MM.1S (cell line): ENCODE results near the gene PTPN2.

Source experiments
- DNase-seq: peaks from one replicate; pipeline ENCODE4 v3.0.0-alpha.2; 2015
- H2AFZ ChIP-seq: fragments of 300-600 bp; sonication (generic); 2 replicates; pipeline ENCODE4 v1.6.0; 2016; ENCODE audit warnings: antibody characterized with exemption, low read length
- H3F3A ChIP-seq: fragments of 300-600 bp; sonication (generic); 2 replicates; pipeline ENCODE4 v1.6.1; 2016; ENCODE audit warnings: mild to moderate bottlenecking, antibody characterized with exemption, low read length, moderate library complexity, mixed read lengths; ENCODE audit not compliant: insufficient read depth
- H3K27ac ChIP-seq: fragments of 300-600 bp; sonication (generic); 2 replicates; pipeline ENCODE4 v1.5.1; 2016; ENCODE audit warnings: mild to moderate bottlenecking, low read length
- H3K27me3 ChIP-seq: fragments of 300-600 bp; sonication (generic); replicated peaks from 2 replicates; pipeline ENCODE4 v1.6.0; 2016; ENCODE audit warnings: low read length; ENCODE audit not compliant: insufficient read depth
- H3K36me3 ChIP-seq: fragments of 300-600 bp; sonication (generic); replicated peaks from 2 replicates; pipeline ENCODE4 v1.6.1; 2016; ENCODE audit warnings: mild to moderate bottlenecking, low read length, mixed read lengths; ENCODE audit not compliant: insufficient read depth
- H3K4me1 ChIP-seq: fragments of 300-600 bp; sonication (generic); 2 replicates; pipeline ENCODE4 v1.6.1; 2016; ENCODE audit warnings: low read length, mixed read lengths
- H3K4me2 ChIP-seq: fragments of 300-600 bp; sonication (generic); 2 replicates; pipeline ENCODE4 v1.6.0; 2016; ENCODE audit warnings: low read depth, low read length
- H3K4me3 ChIP-seq: fragments of 300-600 bp; sonication (generic); 2 replicates; pipeline ENCODE4 v1.5.1; 2016; ENCODE audit warnings: low read length, mixed read lengths
- H3K79me2 ChIP-seq: fragments of 300-600 bp; sonication (generic); 2 replicates; pipeline ENCODE4 v1.6.1; 2016; ENCODE audit warnings: mixed run types, low read length, mixed read lengths
- H3K9ac ChIP-seq: fragments of 300-600 bp; sonication (generic); 2 replicates; pipeline ENCODE4 v1.6.1; 2016; ENCODE audit warnings: low read length, mixed read lengths
- H3K9me2 ChIP-seq: fragments of 300-600 bp; sonication (generic); replicated peaks from 2 replicates; pipeline ENCODE4 v1.6.1; 2016; ENCODE audit warnings: mild to moderate bottlenecking, low read length, mixed read lengths; ENCODE audit not compliant: insufficient read depth
- H3K9me3 ChIP-seq: fragments of 300-600 bp; sonication (generic); replicated peaks from 2 replicates; pipeline ENCODE4 v1.6.1; 2016; ENCODE audit warnings: mild to moderate bottlenecking, low read length, mixed read lengths; ENCODE audit not compliant: insufficient read depth
- H4K20me1 ChIP-seq: fragments of 300-600 bp; sonication (generic); 2 replicates; pipeline ENCODE4 v1.6.1; 2016; ENCODE audit warnings: mild to moderate bottlenecking, low read length, moderate library complexity, mixed read lengths; ENCODE audit not compliant: insufficient read depth
- CTCF ChIP-seq: fragments of 300-600 bp; sonication (generic); IDR thresholded peaks from 2 replicates; pipeline ENCODE4 v1.5.1; 2016; ENCODE audit warnings: antibody characterized with exemption, low read length, mixed read lengths
- EZH2 ChIP-seq: fragments of 300-600 bp; sonication (generic); optimal IDR thresholded peaks from 2 replicates; pipeline ENCODE3; 2017; ENCODE audit warnings: low read depth, mild to moderate bottlenecking, antibody characterized with exemption, low read length, mixed read lengths
- EZH2phosphoT487 ChIP-seq: fragments of 300-600 bp; sonication (generic); IDR thresholded peaks from 2 replicates; pipeline ENCODE4 v1.6.1; 2018; ENCODE audit warnings: antibody characterized with exemption, low read length

Gene PTPN2

GRCh38 chr18:12852566-12853315 is 31.3 kb downstream of the PTPN2 start:
- Histone ChIP-seq H4K20me1 (no peaks in the 10 kb centered on the region), H3K4me1 (peaks cover 8% of the 10 kb centered on the region), H3K9me3 (no peaks in the 10 kb centered on the region), H3K9me2 (no peaks in the 10 kb centered on the region), H2AFZ (no peak overlapping the region), H3K4me3 (no peak overlapping the region), H3K9ac (no peak overlapping the region), H3K27me3 (no peaks in the 10 kb centered on the region), H3K36me3 (no peaks in the 10 kb centered on the region), H3K4me2 (no peak overlapping the region), H3K27ac (no peak overlapping the region), H3K79me2 (peaks cover 65% of the 10 kb centered on the region), H3F3A (peaks cover 8% of the 10 kb centered on the region; the same call in 1 of the 2 replicates)
- DNase-seq = no peak
- TF ChIP-seq CTCF (no peak), EZH2 (no peak), EZH2phosphoT487 (no peak)

GRCh38 chr18:12851716-12852115 is 32.3 kb downstream of the PTPN2 start:
- Histone ChIP-seq H3K27ac (no peak overlapping the region), H3K4me1 (no peaks in the 10 kb centered on the region), H3K9ac (no peak overlapping the region), H3F3A (no peaks in the 10 kb centered on the region), H3K9me3 (no peaks in the 10 kb centered on the region), H3K27me3 (no peaks in the 10 kb centered on the region), H3K79me2 (peaks cover 64% of the 10 kb centered on the region), H3K4me2 (no peak overlapping the region), H3K9me2 (no peaks in the 10 kb centered on the region), H3K4me3 (no peak overlapping the region), H4K20me1 (no peaks in the 10 kb centered on the region), H3K36me3 (no peaks in the 10 kb centered on the region), H2AFZ (no peak overlapping the region)
- no peak for TF ChIP-seq CTCF
- TF ChIP-seq EZH2 = no peak
- no peak for TF ChIP-seq EZH2phosphoT487
- no peak for DNase-seq

DNA sequence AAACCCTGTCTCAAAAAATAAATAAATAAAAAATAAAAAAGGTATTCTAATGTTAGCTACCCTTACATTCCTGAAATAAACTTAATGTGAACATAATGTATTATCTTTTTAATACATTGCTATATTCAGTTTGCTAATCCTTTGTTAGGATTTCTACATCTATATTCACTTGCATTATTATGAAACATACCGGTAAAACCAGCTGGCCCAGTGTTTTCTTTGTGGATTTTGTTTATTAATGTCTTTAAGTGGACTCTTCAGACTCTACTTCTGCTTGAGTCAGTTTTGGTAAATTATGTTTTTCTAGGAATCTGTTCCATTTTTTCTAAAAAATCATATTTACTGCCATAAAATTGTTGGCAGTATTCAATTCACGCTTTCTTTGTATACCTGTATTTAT is 34.5 kb downstream of the PTPN2 start:
- no peaks in the 10 kb centered on the region for H3K9me3 ChIP-seq
- no peaks in the 10 kb centered on the region for H3K36me3 ChIP-seq
- H3K4me2 ChIP-seq = no peak overlapping the region
- no peak overlapping the region for H3K9ac ChIP-seq
- H2AFZ ChIP-seq = no peak overlapping the region
- H3K79me2 ChIP-seq = peaks cover 53% of the 10 kb centered on the region
- no peak overlapping the region for H3K4me3 ChIP-seq
- H4K20me1 ChIP-seq = no peaks in the 10 kb centered on the region
- no peaks in the 10 kb centered on the region for H3K9me2 ChIP-seq
- peaks cover 19% of the 10 kb centered on the region for H3K4me1 ChIP-seq
- no peak overlapping the region for H3K27ac ChIP-seq
- no peak for DNase-seq
- no peaks in the 10 kb centered on the region for H3K27me3 ChIP-seq
- peaks cover 14% of the 10 kb centered on the region for H3F3A ChIP-seq
- TF ChIP-seq CTCF (no peak), EZH2phosphoT487 (no peak), EZH2 (no peak)
